Neural cell (in vitro differentiated cells): ENCODE measurements around the gene APBA3. TPM values are rescaled to one million over a fixed set of nuclear protein-coding genes. Genes with fewer than 3 reads are reported as not detected.

Source experiments
- H2AFZ ChIP-seq: fragments of 200-600, 300-800 bp; sonication (generic), shearing (Covaris generic); 2 replicates; pipeline ENCODE4 v1.6.0; 2014; ENCODE audit warnings: low read depth, mild to moderate bottlenecking, antibody characterized with exemption, low read length, moderate library complexity
- H3F3A ChIP-seq: fragments of 200-600 bp; shearing (Covaris generic); 2 replicates; pipeline ENCODE4 v1.6.1; 2016; ENCODE audit warnings: mild to moderate bottlenecking, moderate library complexity, mixed read lengths, antibody characterized with exemption, low read length; ENCODE audit not compliant: insufficient read depth, poor library complexity, severe bottlenecking
- H3K27ac ChIP-seq: fragments of 200-600, 300-800 bp; sonication (generic), shearing (Covaris generic); 2 replicates; pipeline ENCODE4 v1.5.1; 2014; ENCODE audit warnings: mild to moderate bottlenecking, low read length, moderate library complexity
- H3K27me3 ChIP-seq: fragments of 300-800, 200-600 bp; sonication (generic), shearing (Covaris generic); 2 replicates; pipeline ENCODE4 v1.6.0; 2014; ENCODE audit warnings: mild to moderate bottlenecking, low read depth, low read length, moderate library complexity; ENCODE audit not compliant: insufficient read depth
- H3K36me3 ChIP-seq: fragments of 300-800, 200-600 bp; sonication (generic), shearing (Covaris generic); 2 replicates; pipeline ENCODE4 v1.5.1; 2014; ENCODE audit warnings: mild to moderate bottlenecking, antibody characterized with exemption, low read length, moderate library complexity; ENCODE audit not compliant: insufficient read depth
- H3K4me2 ChIP-seq: fragments of 300-800, 200-600 bp; sonication (generic), shearing (Covaris generic); 2 replicates; pipeline ENCODE4 v1.6.0; 2014; ENCODE audit warnings: mild to moderate bottlenecking, low read length
- H3K4me3 ChIP-seq: fragments of 300-800, 200-600 bp; sonication (generic), shearing (Covaris generic); 2 replicates; pipeline ENCODE4 v1.5.1; 2014; ENCODE audit warnings: mild to moderate bottlenecking, low read length, moderate library complexity
- H3K79me2 ChIP-seq: fragments of 200-600 bp; shearing (Covaris generic); replicated peaks from 2 replicates; pipeline ENCODE4 v1.6.0; 2014; ENCODE audit warnings: mild to moderate bottlenecking, low read length, moderate library complexity; ENCODE audit not compliant: insufficient read depth
- H3K9ac ChIP-seq: fragments of 300-800, 200-600 bp; sonication (generic), shearing (Covaris generic); 2 replicates; pipeline ENCODE4 v1.6.1; 2016; ENCODE audit warnings: mild to moderate bottlenecking, low read length, mixed read lengths
- H3K9me2 ChIP-seq: fragments of 200-600 bp; shearing (Covaris generic); 2 replicates; pipeline ENCODE4 v1.6.1; 2016; ENCODE audit warnings: mild to moderate bottlenecking, low read length, mixed read lengths; ENCODE audit not compliant: insufficient read depth
- H3K9me3 ChIP-seq: fragments of 200-600, 300-800 bp; sonication (generic), shearing (Covaris generic); 2 replicates; pipeline ENCODE4 v1.6.1; 2016; ENCODE audit warnings: mild to moderate bottlenecking, mixed run types, low read length, moderate library complexity, mixed read lengths
- H4K20me1 ChIP-seq: fragments of 200-600 bp; shearing (Covaris generic); 2 replicates; pipeline ENCODE4 v1.6.1; 2016; ENCODE audit warnings: mild to moderate bottlenecking, mixed run types; ENCODE audit not compliant: insufficient read depth
- EP300 ChIP-seq: fragments of 450-650 bp; conservative IDR thresholded peaks from 2 replicates; pipeline ENCODE4 v1.6.1; 2014; ENCODE audit warnings: antibody characterized with exemption, mild to moderate bottlenecking, moderate library complexity; ENCODE audit not compliant: poor library complexity, severe bottlenecking
- EZH2 ChIP-seq: fragments of 200-600, 300-800 bp; shearing (Covaris generic), sonication (generic); IDR thresholded peaks from 2 replicates; pipeline ENCODE4 v1.6.1; 2014; ENCODE audit warnings: antibody characterized with exemption, low read length, borderline replicate concordance, mild to moderate bottlenecking; ENCODE audit not compliant: insufficient read depth, poor library complexity, severe bottlenecking
- MXI1 ChIP-seq: fragments of 450-650 bp; conservative IDR thresholded peaks from 2 replicates; pipeline ENCODE4 v1.6.1; 2014; ENCODE audit warnings: antibody characterized with exemption, mild to moderate bottlenecking; ENCODE audit not compliant: poor library complexity, severe bottlenecking
- POLR2AphosphoS5 ChIP-seq: IDR thresholded peaks from 2 replicates; pipeline ENCODE4 v1.6.1; 2012
- RAD21 ChIP-seq: fragments of 450-650 bp; conservative IDR thresholded peaks from 2 replicates; pipeline ENCODE4 v1.6.1; 2014; ENCODE audit warnings: antibody characterized with exemption, mild to moderate bottlenecking, moderate library complexity
- SMC3 ChIP-seq: fragments of 450-650 bp; conservative IDR thresholded peaks from 2 replicates; pipeline ENCODE4 v1.6.1; 2014; ENCODE audit warnings: antibody characterized with exemption, mild to moderate bottlenecking, moderate library complexity; ENCODE audit not compliant: poor library complexity
- TAF1 ChIP-seq: IDR thresholded peaks from 2 replicates; pipeline ENCODE4 v1.6.1; 2012; ENCODE audit warnings: low read depth
- polyA plus RNA-seq: library from polyadenylated mRNA; depleted of rRNA; stranded (reverse); fragments of >200 nt; gene quantifications from 2 replicates; pipeline ENCODE4 v1.2.3, GENCODE V29; 2014
- TF ChIP-seq, protein P1 (sequence below): fragments of 450-650 bp; IDR thresholded peaks from 2 replicates; pipeline ENCODE4 v1.5.1; 2014; ENCODE audit warnings: antibody characterized with exemption, mild to moderate bottlenecking, moderate library complexity; ENCODE audit not compliant: poor library complexity, severe bottlenecking
- TF ChIP-seq, protein P2 (sequence below): IDR thresholded peaks from 2 replicates; pipeline ENCODE4 v1.6.1; 2012; ENCODE audit warnings: borderline replicate concordance

The APBA3 gene
- polyA plus RNA-seq, 1 donor from 2014 or later, result 37.1 TPM

DNA sequence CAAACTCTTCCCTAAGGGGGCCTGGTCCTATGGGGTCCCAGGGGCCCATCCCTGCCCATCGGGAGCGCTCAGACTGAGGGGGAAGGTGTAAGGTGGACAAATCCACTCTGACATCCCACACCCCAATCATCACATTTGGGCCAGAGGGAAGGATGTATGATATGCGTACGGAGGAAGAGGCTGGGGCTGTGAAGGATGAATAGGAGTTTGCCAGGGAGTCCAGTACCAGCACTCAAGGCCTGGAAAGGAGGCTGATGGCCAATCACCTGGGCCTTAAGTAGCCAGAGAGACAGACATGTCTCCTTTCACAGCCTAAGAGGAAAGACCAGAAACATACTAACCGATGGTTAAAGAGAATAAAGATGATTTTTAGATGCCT is 38.4 kb downstream of the APBA3 start:
- Histone ChIP-seq H4K20me1 (no peaks in the 10 kb centered on the region), H3F3A (no peaks in the 10 kb centered on the region), H3K4me3 (no peak overlapping the region), H2AFZ (no peak overlapping the region), H3K27me3 (peaks cover 14% of the 10 kb centered on the region), H3K27ac (no peak overlapping the region), H3K9me2 (no peaks in the 10 kb centered on the region), H3K79me2 (no peaks in the 10 kb centered on the region), H3K4me2 (no peak overlapping the region), H3K9me3 (no peaks in the 10 kb centered on the region), H3K36me3 (no peaks in the 10 kb centered on the region), H3K9ac (no peak overlapping the region)
- TF ChIP-seq TAF1, result no peak
- TF ChIP-seq MXI1, result no peak
- TF ChIP-seq SMC3, result no peak
- TF ChIP-seq, protein P1, sequence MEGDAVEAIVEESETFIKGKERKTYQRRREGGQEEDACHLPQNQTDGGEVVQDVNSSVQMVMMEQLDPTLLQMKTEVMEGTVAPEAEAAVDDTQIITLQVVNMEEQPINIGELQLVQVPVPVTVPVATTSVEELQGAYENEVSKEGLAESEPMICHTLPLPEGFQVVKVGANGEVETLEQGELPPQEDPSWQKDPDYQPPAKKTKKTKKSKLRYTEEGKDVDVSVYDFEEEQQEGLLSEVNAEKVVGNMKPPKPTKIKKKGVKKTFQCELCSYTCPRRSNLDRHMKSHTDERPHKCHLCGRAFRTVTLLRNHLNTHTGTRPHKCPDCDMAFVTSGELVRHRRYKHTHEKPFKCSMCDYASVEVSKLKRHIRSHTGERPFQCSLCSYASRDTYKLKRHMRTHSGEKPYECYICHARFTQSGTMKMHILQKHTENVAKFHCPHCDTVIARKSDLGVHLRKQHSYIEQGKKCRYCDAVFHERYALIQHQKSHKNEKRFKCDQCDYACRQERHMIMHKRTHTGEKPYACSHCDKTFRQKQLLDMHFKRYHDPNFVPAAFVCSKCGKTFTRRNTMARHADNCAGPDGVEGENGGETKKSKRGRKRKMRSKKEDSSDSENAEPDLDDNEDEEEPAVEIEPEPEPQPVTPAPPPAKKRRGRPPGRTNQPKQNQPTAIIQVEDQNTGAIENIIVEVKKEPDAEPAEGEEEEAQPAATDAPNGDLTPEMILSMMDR, result no peak
- TF ChIP-seq, protein P2, sequence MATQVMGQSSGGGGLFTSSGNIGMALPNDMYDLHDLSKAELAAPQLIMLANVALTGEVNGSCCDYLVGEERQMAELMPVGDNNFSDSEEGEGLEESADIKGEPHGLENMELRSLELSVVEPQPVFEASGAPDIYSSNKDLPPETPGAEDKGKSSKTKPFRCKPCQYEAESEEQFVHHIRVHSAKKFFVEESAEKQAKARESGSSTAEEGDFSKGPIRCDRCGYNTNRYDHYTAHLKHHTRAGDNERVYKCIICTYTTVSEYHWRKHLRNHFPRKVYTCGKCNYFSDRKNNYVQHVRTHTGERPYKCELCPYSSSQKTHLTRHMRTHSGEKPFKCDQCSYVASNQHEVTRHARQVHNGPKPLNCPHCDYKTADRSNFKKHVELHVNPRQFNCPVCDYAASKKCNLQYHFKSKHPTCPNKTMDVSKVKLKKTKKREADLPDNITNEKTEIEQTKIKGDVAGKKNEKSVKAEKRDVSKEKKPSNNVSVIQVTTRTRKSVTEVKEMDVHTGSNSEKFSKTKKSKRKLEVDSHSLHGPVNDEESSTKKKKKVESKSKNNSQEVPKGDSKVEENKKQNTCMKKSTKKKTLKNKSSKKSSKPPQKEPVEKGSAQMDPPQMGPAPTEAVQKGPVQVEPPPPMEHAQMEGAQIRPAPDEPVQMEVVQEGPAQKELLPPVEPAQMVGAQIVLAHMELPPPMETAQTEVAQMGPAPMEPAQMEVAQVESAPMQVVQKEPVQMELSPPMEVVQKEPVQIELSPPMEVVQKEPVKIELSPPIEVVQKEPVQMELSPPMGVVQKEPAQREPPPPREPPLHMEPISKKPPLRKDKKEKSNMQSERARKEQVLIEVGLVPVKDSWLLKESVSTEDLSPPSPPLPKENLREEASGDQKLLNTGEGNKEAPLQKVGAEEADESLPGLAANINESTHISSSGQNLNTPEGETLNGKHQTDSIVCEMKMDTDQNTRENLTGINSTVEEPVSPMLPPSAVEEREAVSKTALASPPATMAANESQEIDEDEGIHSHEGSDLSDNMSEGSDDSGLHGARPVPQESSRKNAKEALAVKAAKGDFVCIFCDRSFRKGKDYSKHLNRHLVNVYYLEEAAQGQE, result no peak
- TF ChIP-seq POLR2AphosphoS5, result no peak
- TF ChIP-seq EP300, result no peak
- TF ChIP-seq RAD21, result no peak
- no peak for TF ChIP-seq EZH2

DNA sequence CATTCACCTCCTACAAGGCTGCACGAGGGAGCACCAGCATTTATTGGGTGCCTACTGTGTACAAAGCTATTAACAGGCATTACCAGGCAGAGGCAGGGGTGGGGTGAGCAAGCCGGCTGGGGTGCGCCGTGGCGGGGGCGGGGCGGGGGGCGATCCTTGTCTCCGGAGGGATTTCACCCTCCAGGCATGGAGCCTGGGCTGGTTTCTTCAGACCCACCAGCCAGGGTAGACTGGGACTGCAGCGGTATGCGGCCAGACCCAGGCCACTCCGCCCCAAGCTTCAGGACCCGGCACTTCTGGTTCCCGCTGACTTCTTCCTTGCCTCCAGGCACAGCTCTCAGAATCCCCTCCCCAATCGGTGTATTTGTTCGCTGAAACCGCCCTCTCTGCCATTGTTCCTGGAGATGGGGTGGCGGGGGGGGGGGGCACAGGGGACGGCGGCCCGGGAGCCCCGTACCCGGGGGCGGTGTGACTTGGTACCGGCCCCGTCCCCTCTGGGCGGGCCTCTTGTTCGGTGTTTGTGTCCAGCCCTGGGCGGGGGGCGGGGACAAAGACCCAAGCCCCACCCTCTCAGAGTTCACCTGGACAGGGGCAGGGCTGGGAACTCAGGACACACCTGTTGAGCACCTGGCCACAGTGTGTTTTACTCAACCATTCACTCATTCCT is 38.9 kb downstream of the APBA3 start:
- H3K4me2 ChIP-seq, result no peak overlapping the region
- H3F3A ChIP-seq, result no peaks in the 10 kb centered on the region
- H3K9me2 ChIP-seq, result no peaks in the 10 kb centered on the region
- H4K20me1 ChIP-seq, result no peaks in the 10 kb centered on the region
- no peak overlapping the region for H3K27ac ChIP-seq
- H3K79me2 ChIP-seq, result no peaks in the 10 kb centered on the region
- peaks cover 14% of the 10 kb centered on the region for H3K27me3 ChIP-seq
- no peak overlapping the region for H3K9ac ChIP-seq
- H3K9me3 ChIP-seq, result no peaks in the 10 kb centered on the region
- H3K36me3 ChIP-seq, result no peaks in the 10 kb centered on the region
- no peak overlapping the region for H3K4me3 ChIP-seq
- no peak overlapping the region for H2AFZ ChIP-seq
- TF ChIP-seq, protein P2, result no peak
- TF ChIP-seq, protein P1, result no peak
- TF ChIP-seq MXI1 (no peak), POLR2AphosphoS5 (no peak), EZH2 (no peak), TAF1 (no peak), EP300 (no peak), SMC3 (no peak), RAD21 (no peak)
